Measurements from ENCODE around the gene DPP9.
"Not testable (repeated sequence)": the region's sequence is repeated elsewhere in the genome, so short reads cannot be mapped to it uniquely, and the experiment has no call there.

The DPP9 gene

GRCh38 chr19:4723595-4724514, at the start of gene DPP9:
Gene DPP9, minus strand, starts transcription at chr19:4723842. Its CDS starts 3,936 bp downstream, at chr19:4719906.
- FAIRE-seq, result peak; percentile 79

GRCh38 chr19:4773047-4773640, 49.5 kb upstream of the DPP9 start:
- FAIRE-seq, result no peak

- no peak for FAIRE-seq
These were observed 48.9 kb upstream of the DPP9 start for GRCh38 chr19:4772566-4772965.

GRCh38 chr19:4768934-4769777, 45.5 kb upstream of the DPP9 start:
- no peak for FAIRE-seq

GRCh38 chr19:4764393-4764660, 40.7 kb upstream of the DPP9 start:
- FAIRE-seq, result no peak

- no peak for FAIRE-seq
These were observed 39.4 kb upstream of the DPP9 start for GRCh38 chr19:4763021-4763420.

- FAIRE-seq, result no peak
These were observed 36.6 kb upstream of the DPP9 start for GRCh38 chr19:4760285-4760650.

GRCh38 chr19:4759388-4760284, 36.0 kb upstream of the DPP9 start:
- peak; percentile 69 for FAIRE-seq

GRCh38 chr19:4758659-4759058, 35.0 kb upstream of the DPP9 start:
- FAIRE-seq, result no peak

GRCh38 chr19:4758082-4758481, 34.4 kb upstream of the DPP9 start:
- no peak for FAIRE-seq

- no peak for FAIRE-seq
These were observed 31.8 kb upstream of the DPP9 start for GRCh38 chr19:4755459-4755858.

- FAIRE-seq, result no peak
These were observed 30.6 kb upstream of the DPP9 start for GRCh38 chr19:4754248-4754647.

GRCh38 chr19:4749870-4750590, 26.4 kb upstream of the DPP9 start:
- FAIRE-seq, result no peak

- no peak for FAIRE-seq
These were observed 24.9 kb upstream of the DPP9 start for GRCh38 chr19:4748589-4748988.

GRCh38 chr19:4748185-4748584, 24.5 kb upstream of the DPP9 start:
- FAIRE-seq, result no peak

- FAIRE-seq, result no peak
These were observed 22.3 kb upstream of the DPP9 start for GRCh38 chr19:4745986-4746385.

GRCh38 chr19:4745175-4745574, 21.5 kb upstream of the DPP9 start:
- FAIRE-seq, result not testable (repeated sequence)

- FAIRE-seq, result peak; percentile 48
These were observed 21.0 kb upstream of the DPP9 start for GRCh38 chr19:4744451-4745174.

GRCh38 chr19:4742723-4743646, 19.3 kb upstream of the DPP9 start:
- FAIRE-seq, result no peak

GRCh38 chr19:4740092-4740491, 16.4 kb upstream of the DPP9 start:
- no peak for FAIRE-seq
